Measurements from ENCODE around the gene GALNT3. TPM values are rescaled to one million over a fixed set of nuclear protein-coding genes. Genes with fewer than 3 reads are reported as not detected.

The GALNT3 gene
- total and polyA plus RNA-seq, 11 donors = 0.08 to 1.2 (median 0.16) TPM; not detected in 4

DNA sequence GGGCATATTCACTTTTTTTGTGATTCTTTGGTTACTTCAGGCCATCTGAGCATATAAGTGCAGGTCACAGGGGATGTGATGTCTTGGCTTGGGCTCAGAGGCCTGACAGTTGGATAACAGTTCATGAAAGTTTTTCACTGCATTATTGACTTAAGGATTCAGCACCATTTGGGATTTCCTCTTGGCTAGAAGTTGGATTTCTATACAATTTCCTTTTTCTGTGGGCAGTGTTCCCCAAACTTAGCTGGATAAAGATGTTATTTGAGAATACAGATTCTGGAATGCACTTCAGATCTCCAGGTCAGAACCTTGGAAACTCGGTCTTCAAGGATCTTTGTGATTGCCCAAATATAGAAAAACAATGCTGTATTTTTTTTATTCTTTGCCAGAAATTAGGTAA, 78.0 kb downstream of the GALNT3 start:
- Histone ChIP-seq H3K4me3 (no peak overlapping the region), H3K36me3 (no peaks in the 10 kb centered on the region), H3K27me3 (peaks cover 0 to 3% (median 0%) of the 10 kb centered on the region in 9 donors), H3K27ac (no peak overlapping the region), H3K4me1 (peaks cover 0 to 4% (median 0%) of the 10 kb centered on the region in 12 donors), H3K9me3 (peaks cover 0 to 4% (median 0%) of the 10 kb centered on the region in 12 donors)
- ATAC-seq = no peak
- DNase-seq = no peak
- WGBS, 4 donors = 40 to 53% (median 47%) methylated on average over 1 of the region's 1 CpG
- intact Hi-C loops (cut with DNase I) = no loop called here
- TF ChIP-seq, protein P1, sequence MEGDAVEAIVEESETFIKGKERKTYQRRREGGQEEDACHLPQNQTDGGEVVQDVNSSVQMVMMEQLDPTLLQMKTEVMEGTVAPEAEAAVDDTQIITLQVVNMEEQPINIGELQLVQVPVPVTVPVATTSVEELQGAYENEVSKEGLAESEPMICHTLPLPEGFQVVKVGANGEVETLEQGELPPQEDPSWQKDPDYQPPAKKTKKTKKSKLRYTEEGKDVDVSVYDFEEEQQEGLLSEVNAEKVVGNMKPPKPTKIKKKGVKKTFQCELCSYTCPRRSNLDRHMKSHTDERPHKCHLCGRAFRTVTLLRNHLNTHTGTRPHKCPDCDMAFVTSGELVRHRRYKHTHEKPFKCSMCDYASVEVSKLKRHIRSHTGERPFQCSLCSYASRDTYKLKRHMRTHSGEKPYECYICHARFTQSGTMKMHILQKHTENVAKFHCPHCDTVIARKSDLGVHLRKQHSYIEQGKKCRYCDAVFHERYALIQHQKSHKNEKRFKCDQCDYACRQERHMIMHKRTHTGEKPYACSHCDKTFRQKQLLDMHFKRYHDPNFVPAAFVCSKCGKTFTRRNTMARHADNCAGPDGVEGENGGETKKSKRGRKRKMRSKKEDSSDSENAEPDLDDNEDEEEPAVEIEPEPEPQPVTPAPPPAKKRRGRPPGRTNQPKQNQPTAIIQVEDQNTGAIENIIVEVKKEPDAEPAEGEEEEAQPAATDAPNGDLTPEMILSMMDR (IDR thresholded peaks at IDR 0.05) = no peak
- TF ChIP-seq POLR2A (IDR thresholded peaks at IDR 0.05) = no peak

DNA sequence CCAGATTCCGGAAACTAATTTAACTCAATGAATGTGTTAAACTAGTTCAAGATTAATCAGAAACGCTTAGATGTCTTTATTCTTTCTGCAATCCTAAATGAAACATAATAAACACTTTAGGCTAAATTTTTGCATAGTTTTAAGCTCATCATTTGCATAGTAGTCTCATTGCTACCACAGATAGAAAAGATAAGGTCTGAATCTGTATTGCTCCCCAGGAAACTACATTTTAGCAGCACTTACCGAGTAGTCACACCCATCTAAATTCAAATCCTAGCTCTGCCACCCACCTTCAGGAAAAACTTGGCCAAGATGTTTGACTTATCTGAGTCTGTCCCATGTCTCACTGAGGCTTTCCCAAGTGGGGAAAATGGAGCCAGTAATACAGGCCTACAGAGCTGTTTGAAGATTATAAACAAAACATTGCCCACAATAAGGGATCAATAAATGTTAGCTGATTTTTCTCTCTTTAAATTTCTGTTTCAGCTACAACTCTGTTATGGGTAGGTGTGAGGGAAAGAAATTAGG, 87.0 kb downstream of the GALNT3 start:
- intact Hi-C loops (cut with DNase I) = no loop called here
- ATAC-seq = no peak
- H3K4me3 ChIP-seq = no peak overlapping the region
- H3K36me3 ChIP-seq = no peaks in the 10 kb centered on the region
- no peak for DNase-seq
- peaks cover 0 to 4% (median 0%) of the 10 kb centered on the region in 12 donors for H3K9me3 ChIP-seq
- no peak overlapping the region for H3K27ac ChIP-seq
- no peaks in the 10 kb centered on the region for H3K4me1 ChIP-seq
- TF ChIP-seq, protein P1 (IDR thresholded peaks at IDR 0.05) = no peak
- TF ChIP-seq POLR2A (IDR thresholded peaks at IDR 0.05) = no peak
- no peaks in the 10 kb centered on the region for H3K27me3 ChIP-seq
- 72 to 77% (median 73%) methylated on average over 3 of the region's 3 CpGs for WGBS, 4 donors

DNA sequence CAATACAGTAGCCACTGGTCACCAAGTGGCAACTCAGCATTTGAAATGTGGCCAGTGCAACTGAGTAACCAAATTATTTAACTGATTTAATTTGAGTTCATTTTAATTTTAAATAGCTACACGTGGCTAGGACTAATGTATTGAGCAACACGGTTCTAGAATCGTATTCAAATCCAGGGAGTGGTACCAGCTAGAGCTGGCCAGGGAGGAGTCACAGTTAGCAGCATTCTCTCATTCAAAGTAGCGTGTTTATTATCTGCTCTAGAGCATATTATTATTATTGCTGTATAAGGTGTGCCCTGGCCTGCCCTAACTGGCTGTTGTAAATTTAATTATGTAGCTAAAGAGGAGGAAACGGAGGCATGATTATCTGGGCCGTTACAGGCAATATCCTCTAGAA, 92.9 kb downstream of the GALNT3 start:
- H3K36me3 ChIP-seq = no peaks in the 10 kb centered on the region
- intact Hi-C loops (cut with DNase I) = loop anchor here in 1 of 10 donors (2.0 kb wide), 1 partner anchor 300 kb away; no protein-coding TSS in a partner anchor
- TF ChIP-seq, protein P1 (IDR thresholded peaks at IDR 0.05) = no peak
- no peak overlapping the region for H3K27ac ChIP-seq
- 82 to 84% (median 83%) methylated on average over 6 of the region's 6 CpGs for WGBS, 4 donors
- DNase-seq = no peak
- peaks cover 0 to 7% (median 0%) of the 10 kb centered on the region in 12 donors for H3K4me1 ChIP-seq
- no peak for ATAC-seq
- H3K27me3 ChIP-seq = no peaks in the 10 kb centered on the region
- no peaks in the 10 kb centered on the region for H3K9me3 ChIP-seq
- no peak overlapping the region for H3K4me3 ChIP-seq

DNA sequence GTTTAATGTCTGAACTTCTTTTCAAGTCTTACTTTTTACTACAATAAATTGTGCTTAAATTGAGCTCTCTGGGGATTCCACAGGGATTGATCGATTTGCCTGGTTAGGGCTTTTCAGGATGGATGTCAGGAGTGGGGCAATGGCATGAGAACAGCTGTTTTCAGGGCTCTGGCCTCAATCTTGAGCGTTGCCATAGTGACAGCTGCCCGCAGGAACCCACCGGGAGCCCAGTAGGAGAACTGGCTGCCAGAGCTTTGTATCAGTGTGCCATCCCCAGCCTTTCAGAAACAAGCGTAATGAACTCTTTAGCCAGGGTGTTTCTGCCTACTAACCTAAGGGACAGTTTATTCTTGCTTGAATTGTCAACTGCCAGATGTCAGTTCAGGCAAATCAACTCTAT, 93.5 kb downstream of the GALNT3 start:
- H3K4me1 ChIP-seq = peaks cover 0 to 7% (median 0%) of the 10 kb centered on the region in 12 donors
- H3K27ac ChIP-seq = no peak overlapping the region
- intact Hi-C loops (cut with DNase I) = loop anchor here in 1 of 10 donors (2.0 kb wide), 1 partner anchor 300 kb away; no protein-coding TSS in a partner anchor
- no peaks in the 10 kb centered on the region for H3K36me3 ChIP-seq
- H3K9me3 ChIP-seq = no peaks in the 10 kb centered on the region
- no peak overlapping the region for H3K4me3 ChIP-seq
- TF ChIP-seq, protein P1 (IDR thresholded peaks at IDR 0.05) = no peak
- TF ChIP-seq POLR2A (IDR thresholded peaks at IDR 0.05) = no peak
- DNase-seq (no peak), ATAC-seq (no peak)
- no peaks in the 10 kb centered on the region for H3K27me3 ChIP-seq
- 72 to 83% (median 75%) methylated on average over 5 of the region's 5 CpGs for whole genome bisulfite sequencing, 4 donors
